ENCODE data around the gene MBLAC1.

The MBLAC1 gene

GRCh38 chr7:100148225-100148558 lies 21.4 kb downstream of the MBLAC1 start:
- H2AFZ ChIP-seq (ENCODE audit: low read depth, low read length) = peak overlapping the region; percentile 84
- peak overlapping the region; percentile 16 to 91; a peak in 3 of 4 replicates for H3K4me3 ChIP-seq (ENCODE audit: low read depth in 1 of 2, low read length in 2 of 2)
- H3K27ac ChIP-seq (ENCODE audit: low read length) = peak overlapping the region; percentile 90
- no peaks in the 10 kb centered on the region for H3K27me3 ChIP-seq (ENCODE audit: insufficient read depth, low read length, poor library complexity)
- H3K4me1 ChIP-seq (ENCODE audit: insufficient read depth, low read length) = peaks cover 26% of the 10 kb centered on the region
- H3K36me3 ChIP-seq (ENCODE audit: insufficient read depth, low read length) = peaks cover 8% of the 10 kb centered on the region; the same call in 1 of the 2 replicates
- H3K4me2 ChIP-seq (ENCODE audit: insufficient read depth, low read length) = peak overlapping the region; percentile 100
- no peaks in the 10 kb centered on the region for H3K9me3 ChIP-seq (ENCODE audit: insufficient read depth, low read length, severe bottlenecking)
- ATAC-seq (ENCODE audit: insufficient read depth, low read depth) (peak; percentile 4), DNase-seq (no peak)
- H4K20me1 ChIP-seq (ENCODE audit: insufficient read depth, low read length) = no peaks in the 10 kb centered on the region
- peaks cover 20% of the 10 kb centered on the region for H3K79me2 ChIP-seq (ENCODE audit: insufficient read depth, low read length)
- H3K9ac ChIP-seq (ENCODE audit: low read depth, low read length) = peak overlapping the region; percentile 88
- TF ChIP-seq EZH2 (IDR thresholded peaks at IDR 0.05; ENCODE audit: borderline replicate concordance, low read depth, low read length, severe bottlenecking) (no peak), CTCF (IDR thresholded peaks at IDR 0.05; ENCODE audit: borderline replicate concordance, extremely low read depth, low read length, poor library complexity, severe bottlenecking) (no peak)

- peak; percentile 97 for ATAC-seq (ENCODE audit: insufficient read depth, low read depth)
- Histone ChIP-seq H3K27ac (ENCODE audit: low read length) (peak within 1 kb of the TSS; percentile 91), H3K36me3 (ENCODE audit: insufficient read depth, low read length) (peaks cover 13% of the 10 kb centered on the region)
Observed at GRCh38 chr7:100148559-100149328, 22.0 kb downstream of the MBLAC1 start, which contains the start of gene LAMTOR4. Gene LAMTOR4 (plus strand): TSS chr7:100148918. CDS start chr7:100148973, 55 bp downstream.

GRCh38 chr7:100152404-100152803 lies 25.6 kb downstream of the MBLAC1 start:
- Histone ChIP-seq H3K9ac (ENCODE audit: low read depth, low read length) (no peak overlapping the region), H3K36me3 (ENCODE audit: insufficient read depth, low read length) (peaks cover 49% of the 10 kb centered on the region), H3K4me2 (ENCODE audit: insufficient read depth, low read length) (no peak overlapping the region), H3K27me3 (ENCODE audit: insufficient read depth, low read length, poor library complexity) (no peaks in the 10 kb centered on the region), H3K4me1 (ENCODE audit: insufficient read depth, low read length) (peaks cover 49% of the 10 kb centered on the region), H4K20me1 (ENCODE audit: insufficient read depth, low read length) (peaks cover 22% of the 10 kb centered on the region), H3K9me3 (ENCODE audit: insufficient read depth, low read length, severe bottlenecking) (no peaks in the 10 kb centered on the region), H3K4me3 (ENCODE audit: low read depth in 1 of 2, low read length in 2 of 2) (no peak overlapping the region), H3K27ac (ENCODE audit: low read length) (no peak overlapping the region), H3K79me2 (ENCODE audit: insufficient read depth, low read length) (peaks cover 44% of the 10 kb centered on the region), H2AFZ (ENCODE audit: low read depth, low read length) (no peak overlapping the region)
- DNase-seq (no peak), ATAC-seq (ENCODE audit: insufficient read depth, low read depth) (no peak)
- no peak for TF ChIP-seq EZH2 (IDR thresholded peaks at IDR 0.05; ENCODE audit: borderline replicate concordance, low read depth, low read length, severe bottlenecking)
- TF ChIP-seq CTCF (IDR thresholded peaks at IDR 0.05; ENCODE audit: borderline replicate concordance, extremely low read depth, low read length, poor library complexity, severe bottlenecking) = no peak

More at GRCh38 chr7:100148559-100149328, 22.0 kb downstream of the MBLAC1 start, which contains the start of gene LAMTOR4:
- Histone ChIP-seq H2AFZ (ENCODE audit: low read depth, low read length) (peak within 1 kb of the TSS; percentile 95), H4K20me1 (ENCODE audit: insufficient read depth, low read length) (0 out of 2 replicates have a peak, but pooled peaks cover under 1% of the 10 kb centered on the region), H3K4me2 (ENCODE audit: insufficient read depth, low read length) (peak within 1 kb of the TSS; percentile 100), H3K27me3 (ENCODE audit: insufficient read depth, low read length, poor library complexity) (no peaks in the 10 kb centered on the region), H3K79me2 (ENCODE audit: insufficient read depth, low read length) (peaks cover 20% of the 10 kb centered on the region), H3K4me1 (ENCODE audit: insufficient read depth, low read length) (peaks cover 28% of the 10 kb centered on the region), H3K9me3 (ENCODE audit: insufficient read depth, low read length, severe bottlenecking) (no peaks in the 10 kb centered on the region), H3K9ac (ENCODE audit: low read depth, low read length) (peak within 1 kb of the TSS; percentile 88), H3K4me3 (ENCODE audit: low read depth in 1 of 2, low read length in 2 of 2) (peak within 1 kb of the TSS; percentile 84 to 91)
- DNase-seq = peak; percentile 99
- TF ChIP-seq CTCF (IDR thresholded peaks at IDR 0.05; ENCODE audit: borderline replicate concordance, extremely low read depth, low read length, poor library complexity, severe bottlenecking) = no peak
- TF ChIP-seq EZH2 (IDR thresholded peaks at IDR 0.05; ENCODE audit: borderline replicate concordance, low read depth, low read length, severe bottlenecking) = no peak

All from DND-41 (cell line).